ENCODE results near the gene STAT1. TPM values are rescaled to one million over a fixed set of nuclear protein-coding genes. Genes with fewer than 3 reads are reported as not detected.

Gene STAT1
- total RNA-seq, 2 experiments from 2014 or later = 293 to 311 TPM

- peaks cover 51% of the 10 kb centered on the region for H3K4me1 Mint-ChIP-seq (ENCODE audit: low read depth)
- no peak overlapping the region for H3K4me3 Mint-ChIP-seq
- TF ChIP-seq CTCF (IDR thresholded peaks at IDR 0.05) = no peak
- H3K9me3 Mint-ChIP-seq = no peaks in the 10 kb centered on the region
- peaks cover 65% of the 10 kb centered on the region for H3K36me3 Mint-ChIP-seq (ENCODE audit: low read depth)
- ATAC-seq (no peak), DNase-seq (no peak)
- ChIA-PET POLR2A (no interaction called here), CTCF (interaction anchor here (1.4 to 2.6 kb wide), 2 partner anchors 16 to 28 kb away, joined by 3 to 9 read pairs; no protein-coding TSS in a partner anchor)
- H3K27me3 Mint-ChIP-seq = no peaks in the 10 kb centered on the region
- no peak overlapping the region for H3K27ac Mint-ChIP-seq
- intact Hi-C loops (cut with micrococcal nuclease) = no loop called here
Observed at GRCh38 chr2:190920085-190920484, 93.9 kb downstream of the STAT1 start.

Other genes starting within 250 kb of the STAT1 start
- gene GLS, start 133.3 kb downstream of the STAT1 start, total RNA-seq = 100 to 1,000 TPM; 218 to 227 TPM
- gene STAT4, start 136.8 kb upstream of the STAT1 start, total RNA-seq = 10 to 100 TPM; 70.8 to 72.2 TPM
- 10 to 100 TPM; 43.2 to 44.8 TPM for gene MYO1B, start 231.2 kb upstream of the STAT1 start, total RNA-seq

Data from activated CD8-positive, alpha-beta T cell treated with anti-CD3 and anti-CD28 coated beads for 36 hours (primary cell).